Hepatocyte (in vitro differentiated cells): ENCODE measurements around the gene ZNF212. TPM values are rescaled to one million over a fixed set of nuclear protein-coding genes. Genes with fewer than 3 reads are reported as not detected.

ENCODE experiments used
- DNase-seq: peaks from one replicate; pipeline ENCODE4 v3.0.0-alpha.2; 2016; ENCODE audit warnings: low spot score
- H2AFZ ChIP-seq: fragments of 200-600 bp; sonication (generic); 2 replicates; pipeline ENCODE4 v1.6.0; 2016; ENCODE audit warnings: antibody characterized with exemption, mild to moderate bottlenecking
- H3K27ac ChIP-seq: fragments of 200-600 bp; sonication (generic); 2 replicates; pipeline ENCODE4 v1.5.1; 2016; ENCODE audit warnings: mild to moderate bottlenecking
- H3K27me3 ChIP-seq: fragments of 200-600 bp; sonication (generic); 2 replicates; pipeline ENCODE4 v1.6.1; 2016
- H3K36me3 ChIP-seq: fragments of 200-600 bp; sonication (generic); replicated peaks from 2 replicates; pipeline ENCODE4 v1.5.1; 2016; ENCODE audit warnings: low read depth; ENCODE audit not compliant: insufficient read depth
- H3K4me1 ChIP-seq: fragments of 200-600 bp; sonication (generic); 2 replicates; pipeline ENCODE4 v1.5.1; 2016; ENCODE audit warnings: mild to moderate bottlenecking, moderate library complexity; ENCODE audit not compliant: insufficient read depth
- H3K4me2 ChIP-seq: fragments of 200-600 bp; sonication (generic); 2 replicates; pipeline ENCODE4 v1.6.0; 2016
- H3K4me3 ChIP-seq: fragments of 200-600 bp; sonication (generic); 2 replicates; pipeline ENCODE4 v1.5.1; 2016; ENCODE audit warnings: mild to moderate bottlenecking
- H3K79me2 ChIP-seq: fragments of 200-600 bp; sonication (generic); 2 replicates; pipeline ENCODE4 v1.6.0; 2017; ENCODE audit warnings: mild to moderate bottlenecking
- H3K9me2 ChIP-seq: fragments of 200-600 bp; sonication (generic); replicated peaks from 2 replicates; pipeline ENCODE4 v1.6.0; 2017; ENCODE audit warnings: mild to moderate bottlenecking; ENCODE audit not compliant: insufficient read depth
- H3K9me3 ChIP-seq: fragments of 200-600 bp; sonication (generic); 2 replicates; pipeline ENCODE4 v1.5.1; 2016; ENCODE audit warnings: low read depth, mild to moderate bottlenecking
- H4K20me1 ChIP-seq: fragments of 200-600 bp; sonication (generic); 2 replicates; pipeline ENCODE4 v1.6.0; 2016; ENCODE audit warnings: mild to moderate bottlenecking; ENCODE audit not compliant: insufficient read depth, poor library complexity, severe bottlenecking
- CTCF ChIP-seq: fragments of 200-600 bp; sonication (generic); IDR thresholded peaks from 2 replicates; pipeline ENCODE4 v1.5.1; 2016; ENCODE audit warnings: antibody characterized with exemption, mild to moderate bottlenecking; ENCODE audit not compliant: poor library complexity
- EZH2 ChIP-seq: fragments of 200-600 bp; sonication (generic); IDR thresholded peaks from 2 replicates; pipeline ENCODE4 v1.6.1; 2016; ENCODE audit warnings: antibody characterized with exemption, mild to moderate bottlenecking, borderline replicate concordance
- EZH2phosphoT487 ChIP-seq: fragments of 200-600 bp; sonication (generic); IDR thresholded peaks from one replicate; pipeline ENCODE4 v1.6.1; 2018; ENCODE audit warnings: antibody characterized with exemption, mild to moderate bottlenecking, low read depth, moderate library complexity; ENCODE audit not compliant: unreplicated experiment, severe bottlenecking
- WGBS: methylation state at CpG from one replicate; pipeline ENCODE4 v1.1.6; 2016; ENCODE audit warnings: low lambda C conversion rate; ENCODE audit errors: missing lambda C conversion rate; 5-methylcytosine and 5-hydroxymethylcytosine counted together
- polyA plus RNA-seq: library from polyadenylated mRNA; unstranded; fragments of >200 nt; fragmentation: Nextera tagmentation; extraction: Ambion mirVana; gene quantifications from 2 replicates; pipeline ENCODE4 v1.2.1, GENCODE V29; 2016
- total RNA-seq: library from RNA; depleted of rRNA; stranded (reverse); fragments of >200 nt; gene quantifications from 2 replicates; pipeline ENCODE4 v1.2.3, GENCODE V29; 2014

ZNF212 gene
- total and polyA plus RNA-seq, 2 experiments from 2014 or later, result 4.6 to 9.9 TPM

GRCh38 chr7:149216402-149216801 lies 23.0 kb upstream of the ZNF212 start:
- Histone ChIP-seq H3K9me3 (no peaks in the 10 kb centered on the region), H3K9me2 (no peaks in the 10 kb centered on the region), H2AFZ (no peak overlapping the region), H3K27me3 (no peaks in the 10 kb centered on the region), H3K36me3 (no peaks in the 10 kb centered on the region), H3K4me1 (no peaks in the 10 kb centered on the region), H3K4me2 (no peak overlapping the region), H3K27ac (no peak overlapping the region), H3K4me3 (no peak overlapping the region), H3K79me2 (no peaks in the 10 kb centered on the region), H4K20me1 (no peaks in the 10 kb centered on the region)
- TF ChIP-seq EZH2 (no peak), EZH2phosphoT487 (no peak), CTCF (no peak)
- 46% methylated on average over 2 of the region's 2 CpGs for WGBS
- DNase-seq, result no peak

GRCh38 chr7:149217570-149217969 lies 21.9 kb upstream of the ZNF212 start:
- Histone ChIP-seq H2AFZ (no peak overlapping the region), H3K27me3 (no peaks in the 10 kb centered on the region), H3K4me1 (no peaks in the 10 kb centered on the region), H3K9me3 (no peaks in the 10 kb centered on the region), H3K36me3 (no peaks in the 10 kb centered on the region), H3K79me2 (no peaks in the 10 kb centered on the region), H3K4me2 (no peak overlapping the region), H3K27ac (no peak overlapping the region), H3K4me3 (no peak overlapping the region), H4K20me1 (no peaks in the 10 kb centered on the region), H3K9me2 (no peaks in the 10 kb centered on the region)
- no peak for DNase-seq
- WGBS, result 98% methylated on average over 5 of the region's 6 CpGs
- no peak for TF ChIP-seq CTCF
- no peak for TF ChIP-seq EZH2
- no peak for TF ChIP-seq EZH2phosphoT487

- no peak overlapping the region for H2AFZ ChIP-seq
- no peaks in the 10 kb centered on the region for H3K79me2 ChIP-seq
- no peak overlapping the region for H3K27ac ChIP-seq
- no peak overlapping the region for H3K4me2 ChIP-seq
- TF ChIP-seq EZH2phosphoT487 (no peak), CTCF (no peak), EZH2 (no peak)
- no peaks in the 10 kb centered on the region for H3K27me3 ChIP-seq
- WGBS, result 90% methylated on average over 10 of the region's 10 CpGs
- no peaks in the 10 kb centered on the region for H3K36me3 ChIP-seq
- no peaks in the 10 kb centered on the region for H4K20me1 ChIP-seq
- no peaks in the 10 kb centered on the region for H3K4me1 ChIP-seq
- H3K9me2 ChIP-seq, result no peaks in the 10 kb centered on the region
- no peaks in the 10 kb centered on the region for H3K9me3 ChIP-seq
- DNase-seq, result no peak
- H3K4me3 ChIP-seq, result no peak overlapping the region
These were observed 20.7 kb upstream of the ZNF212 start for GRCh38 chr7:149218469-149219420.
